ENCODE data around the gene CEACAM7.
A peak's percentile ranks its signal among the peaks of the same experiment; 100 is the strongest.

Gene CEACAM7

DNA sequence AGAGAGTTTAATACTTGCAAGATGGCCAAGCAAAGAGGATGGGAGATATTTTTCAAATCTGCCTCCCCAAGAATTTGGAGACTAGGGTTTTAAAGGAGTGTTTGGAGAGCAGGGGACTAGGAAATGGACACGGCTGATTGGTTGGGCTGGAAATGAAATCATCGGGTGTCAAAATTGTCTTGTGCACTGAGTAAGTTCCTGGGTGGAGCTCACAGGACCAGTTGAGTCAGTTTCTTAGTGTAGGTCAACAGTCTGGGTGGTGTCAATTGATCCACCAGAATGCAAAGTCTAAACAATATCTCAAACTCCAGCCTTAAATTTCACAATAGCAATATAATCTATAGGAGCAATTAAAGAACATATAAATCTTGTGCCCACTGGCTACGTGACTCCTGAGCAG lies 38.2 kb downstream of the CEACAM7 start:
- no peak for ATAC-seq
- TF ChIP-seq SNAI2 (CRISPR knock-in tag; IDR thresholded peaks at IDR 0.05) = no peak
- TF ChIP-seq OSR1 (CRISPR knock-in tag; IDR thresholded peaks at IDR 0.05) = no peak

DNA sequence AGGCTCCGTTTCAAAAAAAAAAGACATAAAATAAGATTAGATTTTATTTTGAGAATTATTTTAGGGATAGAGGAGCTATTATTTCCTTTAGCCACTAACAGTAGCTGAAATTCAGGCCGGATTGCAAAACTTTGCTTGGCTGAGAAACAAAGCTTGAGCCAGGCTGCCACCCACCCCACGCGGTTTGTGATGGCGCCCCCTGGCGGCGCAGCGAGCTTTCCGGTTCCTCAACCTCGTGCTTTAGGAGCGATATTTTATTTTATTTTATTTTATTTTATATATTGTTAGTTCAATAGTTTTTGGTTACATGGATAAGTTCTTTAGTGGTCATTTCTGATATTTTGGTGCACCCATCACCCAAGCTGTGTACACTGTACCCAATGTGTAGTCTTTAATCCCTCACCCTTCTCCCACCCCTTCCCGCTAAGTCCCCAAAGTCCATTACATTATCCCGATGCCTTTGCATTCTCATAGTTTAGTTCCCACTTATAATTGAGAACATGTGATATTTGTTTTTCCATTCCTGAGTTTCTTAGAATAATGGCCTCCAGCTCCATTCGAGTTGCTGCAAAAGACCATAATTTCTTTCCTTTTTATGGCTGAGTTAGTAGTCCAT lies 41.4 kb downstream of the CEACAM7 start:
- TF ChIP-seq, protein P1, sequence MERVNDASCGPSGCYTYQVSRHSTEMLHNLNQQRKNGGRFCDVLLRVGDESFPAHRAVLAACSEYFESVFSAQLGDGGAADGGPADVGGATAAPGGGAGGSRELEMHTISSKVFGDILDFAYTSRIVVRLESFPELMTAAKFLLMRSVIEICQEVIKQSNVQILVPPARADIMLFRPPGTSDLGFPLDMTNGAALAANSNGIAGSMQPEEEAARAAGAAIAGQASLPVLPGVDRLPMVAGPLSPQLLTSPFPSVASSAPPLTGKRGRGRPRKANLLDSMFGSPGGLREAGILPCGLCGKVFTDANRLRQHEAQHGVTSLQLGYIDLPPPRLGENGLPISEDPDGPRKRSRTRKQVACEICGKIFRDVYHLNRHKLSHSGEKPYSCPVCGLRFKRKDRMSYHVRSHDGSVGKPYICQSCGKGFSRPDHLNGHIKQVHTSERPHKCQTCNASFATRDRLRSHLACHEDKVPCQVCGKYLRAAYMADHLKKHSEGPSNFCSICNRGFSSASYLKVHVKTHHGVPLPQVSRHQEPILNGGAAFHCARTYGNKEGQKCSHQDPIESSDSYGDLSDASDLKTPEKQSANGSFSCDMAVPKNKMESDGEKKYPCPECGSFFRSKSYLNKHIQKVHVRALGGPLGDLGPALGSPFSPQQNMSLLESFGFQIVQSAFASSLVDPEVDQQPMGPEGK (CRISPR knock-in tag; IDR thresholded peaks at IDR 0.05; ENCODE audit: borderline replicate concordance) = no peak
- no peak for TF ChIP-seq ARNTL (CRISPR knock-in tag; IDR thresholded peaks at IDR 0.05; ENCODE audit: borderline replicate concordance, low read depth)
- TF ChIP-seq ZNF565 (CRISPR knock-in tag; conservative IDR thresholded peaks at IDR 0.05; ENCODE audit: low read depth) = no peak
- no peak for TF ChIP-seq ZFP3 (CRISPR knock-in tag; IDR thresholded peaks at IDR 0.05)
- TF ChIP-seq OSR1 (CRISPR knock-in tag; IDR thresholded peaks at IDR 0.05) = no peak
- TF ChIP-seq, protein P2, sequence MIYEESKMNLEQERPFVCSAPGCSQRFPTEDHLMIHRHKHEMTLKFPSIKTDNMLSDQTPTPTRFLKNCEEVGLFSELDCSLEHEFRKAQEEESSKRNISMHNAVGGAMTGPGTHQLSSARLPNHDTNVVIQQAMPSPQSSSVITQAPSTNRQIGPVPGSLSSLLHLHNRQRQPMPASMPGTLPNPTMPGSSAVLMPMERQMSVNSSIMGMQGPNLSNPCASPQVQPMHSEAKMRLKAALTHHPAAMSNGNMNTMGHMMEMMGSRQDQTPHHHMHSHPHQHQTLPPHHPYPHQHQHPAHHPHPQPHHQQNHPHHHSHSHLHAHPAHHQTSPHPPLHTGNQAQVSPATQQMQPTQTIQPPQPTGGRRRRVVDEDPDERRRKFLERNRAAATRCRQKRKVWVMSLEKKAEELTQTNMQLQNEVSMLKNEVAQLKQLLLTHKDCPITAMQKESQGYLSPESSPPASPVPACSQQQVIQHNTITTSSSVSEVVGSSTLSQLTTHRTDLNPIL (CRISPR knock-in tag; IDR thresholded peaks at IDR 0.05; ENCODE audit: low read depth) = no peak
- no peak for TF ChIP-seq CSDC2 (CRISPR knock-in tag; IDR thresholded peaks at IDR 0.05)
- TF ChIP-seq, protein P3, sequence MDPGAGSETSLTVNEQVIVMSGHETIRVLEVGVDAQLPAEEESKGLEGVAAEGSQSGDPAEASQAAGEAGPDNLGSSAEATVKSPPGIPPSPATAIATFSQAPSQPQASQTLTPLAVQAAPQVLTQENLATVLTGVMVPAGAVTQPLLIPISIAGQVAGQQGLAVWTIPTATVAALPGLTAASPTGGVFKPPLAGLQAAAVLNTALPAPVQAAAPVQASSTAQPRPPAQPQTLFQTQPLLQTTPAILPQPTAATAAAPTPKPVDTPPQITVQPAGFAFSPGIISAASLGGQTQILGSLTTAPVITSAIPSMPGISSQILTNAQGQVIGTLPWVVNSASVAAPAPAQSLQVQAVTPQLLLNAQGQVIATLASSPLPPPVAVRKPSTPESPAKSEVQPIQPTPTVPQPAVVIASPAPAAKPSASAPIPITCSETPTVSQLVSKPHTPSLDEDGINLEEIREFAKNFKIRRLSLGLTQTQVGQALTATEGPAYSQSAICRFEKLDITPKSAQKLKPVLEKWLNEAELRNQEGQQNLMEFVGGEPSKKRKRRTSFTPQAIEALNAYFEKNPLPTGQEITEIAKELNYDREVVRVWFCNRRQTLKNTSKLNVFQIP (CRISPR knock-in tag; IDR thresholded peaks at IDR 0.05; ENCODE audit: borderline replicate concordance, low read depth) = no peak
- no peak for TF ChIP-seq RARB (CRISPR knock-in tag; IDR thresholded peaks at IDR 0.05)
- TF ChIP-seq TCF4 (CRISPR knock-in tag; IDR thresholded peaks at IDR 0.05; ENCODE audit: borderline replicate concordance) = no peak
- no peak for TF ChIP-seq ZFP30 (CRISPR knock-in tag; IDR thresholded peaks at IDR 0.05)
- ATAC-seq = no peak

DNA sequence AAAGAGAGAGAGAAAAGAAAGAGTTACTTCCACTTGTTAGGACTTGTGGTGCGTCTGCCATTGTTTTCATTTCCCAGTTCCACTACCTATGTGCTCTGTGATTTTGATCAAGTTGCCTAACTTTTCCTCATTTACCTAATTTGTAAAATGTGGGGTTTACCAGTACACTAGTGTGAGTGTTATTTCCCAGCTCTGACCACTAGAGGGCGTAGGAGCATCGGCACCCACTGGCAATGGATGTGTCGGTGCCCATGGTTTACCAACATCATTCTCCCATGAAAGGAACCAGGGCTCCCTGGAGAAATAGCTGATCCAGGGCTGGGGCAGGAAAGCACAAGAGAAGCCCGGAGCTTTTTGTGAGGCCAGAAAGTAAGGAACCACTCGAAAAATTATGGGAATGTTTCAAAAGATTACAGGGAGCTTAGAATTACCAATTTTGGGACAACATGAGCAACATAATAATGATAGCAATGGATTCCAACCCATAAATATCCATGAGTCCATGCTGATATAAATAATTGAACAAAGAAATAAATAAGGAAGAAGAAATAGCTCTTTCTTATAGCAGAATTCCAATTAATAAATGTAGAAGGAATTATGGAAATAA lies 46.1 kb downstream of the CEACAM7 start:
- peak; percentile 94 for ATAC-seq
- no peak for TF ChIP-seq SNAI2 (CRISPR knock-in tag; IDR thresholded peaks at IDR 0.05)
- no peak for TF ChIP-seq CSDC2 (CRISPR knock-in tag; IDR thresholded peaks at IDR 0.05)
- TF ChIP-seq, protein P1 (CRISPR knock-in tag; IDR thresholded peaks at IDR 0.05; ENCODE audit: borderline replicate concordance) = no peak
- TF ChIP-seq, protein P4, sequence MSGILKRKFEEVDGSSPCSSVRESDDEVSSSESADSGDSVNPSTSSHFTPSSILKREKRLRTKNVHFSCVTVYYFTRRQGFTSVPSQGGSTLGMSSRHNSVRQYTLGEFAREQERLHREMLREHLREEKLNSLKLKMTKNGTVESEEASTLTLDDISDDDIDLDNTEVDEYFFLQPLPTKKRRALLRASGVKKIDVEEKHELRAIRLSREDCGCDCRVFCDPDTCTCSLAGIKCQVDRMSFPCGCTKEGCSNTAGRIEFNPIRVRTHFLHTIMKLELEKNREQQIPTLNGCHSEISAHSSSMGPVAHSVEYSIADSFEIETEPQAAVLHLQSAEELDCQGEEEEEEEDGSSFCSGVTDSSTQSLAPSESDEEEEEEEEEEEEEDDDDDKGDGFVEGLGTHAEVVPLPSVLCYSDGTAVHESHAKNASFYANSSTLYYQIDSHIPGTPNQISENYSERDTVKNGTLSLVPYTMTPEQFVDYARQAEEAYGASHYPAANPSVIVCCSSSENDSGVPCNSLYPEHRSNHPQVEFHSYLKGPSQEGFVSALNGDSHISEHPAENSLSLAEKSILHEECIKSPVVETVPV (CRISPR knock-in tag; IDR thresholded peaks at IDR 0.05) = no peak
- no peak for TF ChIP-seq PPARA (CRISPR knock-in tag; IDR thresholded peaks at IDR 0.05; ENCODE audit: borderline replicate concordance)
- TF ChIP-seq TCF4 (CRISPR knock-in tag; IDR thresholded peaks at IDR 0.05; ENCODE audit: borderline replicate concordance) = no peak
- no peak for TF ChIP-seq ESRRG (CRISPR knock-in tag; IDR thresholded peaks at IDR 0.05)
- no peak for TF ChIP-seq ZC3H10 (CRISPR knock-in tag; IDR thresholded peaks at IDR 0.05)
- TF ChIP-seq ZNF70 (CRISPR knock-in tag; IDR thresholded peaks at IDR 0.05) = no peak
- TF ChIP-seq, protein P2 (CRISPR knock-in tag; IDR thresholded peaks at IDR 0.05; ENCODE audit: low read depth) = no peak
- TF ChIP-seq ISL1 (CRISPR knock-in tag; IDR thresholded peaks at IDR 0.05) = no peak
- no peak for TF ChIP-seq BACH2 (CRISPR knock-in tag; IDR thresholded peaks at IDR 0.05; ENCODE audit: borderline replicate concordance)
- TF ChIP-seq, protein P5, sequence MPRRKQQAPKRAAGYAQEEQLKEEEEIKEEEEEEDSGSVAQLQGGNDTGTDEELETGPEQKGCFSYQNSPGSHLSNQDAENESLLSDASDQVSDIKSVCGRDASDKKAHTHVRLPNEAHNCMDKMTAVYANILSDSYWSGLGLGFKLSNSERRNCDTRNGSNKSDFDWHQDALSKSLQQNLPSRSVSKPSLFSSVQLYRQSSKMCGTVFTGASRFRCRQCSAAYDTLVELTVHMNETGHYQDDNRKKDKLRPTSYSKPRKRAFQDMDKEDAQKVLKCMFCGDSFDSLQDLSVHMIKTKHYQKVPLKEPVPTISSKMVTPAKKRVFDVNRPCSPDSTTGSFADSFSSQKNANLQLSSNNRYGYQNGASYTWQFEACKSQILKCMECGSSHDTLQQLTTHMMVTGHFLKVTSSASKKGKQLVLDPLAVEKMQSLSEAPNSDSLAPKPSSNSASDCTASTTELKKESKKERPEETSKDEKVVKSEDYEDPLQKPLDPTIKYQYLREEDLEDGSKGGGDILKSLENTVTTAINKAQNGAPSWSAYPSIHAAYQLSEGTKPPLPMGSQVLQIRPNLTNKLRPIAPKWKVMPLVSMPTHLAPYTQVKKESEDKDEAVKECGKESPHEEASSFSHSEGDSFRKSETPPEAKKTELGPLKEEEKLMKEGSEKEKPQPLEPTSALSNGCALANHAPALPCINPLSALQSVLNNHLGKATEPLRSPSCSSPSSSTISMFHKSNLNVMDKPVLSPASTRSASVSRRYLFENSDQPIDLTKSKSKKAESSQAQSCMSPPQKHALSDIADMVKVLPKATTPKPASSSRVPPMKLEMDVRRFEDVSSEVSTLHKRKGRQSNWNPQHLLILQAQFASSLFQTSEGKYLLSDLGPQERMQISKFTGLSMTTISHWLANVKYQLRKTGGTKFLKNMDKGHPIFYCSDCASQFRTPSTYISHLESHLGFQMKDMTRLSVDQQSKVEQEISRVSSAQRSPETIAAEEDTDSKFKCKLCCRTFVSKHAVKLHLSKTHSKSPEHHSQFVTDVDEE (CRISPR knock-in tag; IDR thresholded peaks at IDR 0.05) = no peak
- TF ChIP-seq ZNF8 (CRISPR knock-in tag; IDR thresholded peaks at IDR 0.05) = no peak
- TF ChIP-seq, protein P3 (CRISPR knock-in tag; IDR thresholded peaks at IDR 0.05; ENCODE audit: borderline replicate concordance, low read depth) = no peak
- TF ChIP-seq ARNTL (CRISPR knock-in tag; IDR thresholded peaks at IDR 0.05; ENCODE audit: borderline replicate concordance, low read depth) = no peak
- no peak for TF ChIP-seq TOX (CRISPR knock-in tag; IDR thresholded peaks at IDR 0.05; ENCODE audit: borderline replicate concordance)
- TF ChIP-seq ZNF565 (CRISPR knock-in tag; conservative IDR thresholded peaks at IDR 0.05; ENCODE audit: low read depth) = no peak

Measured in SK-N-SH treated with all-trans-retinoic acid at 6 μM for 48 hours (cell line).